ENCODE results near the gene TPO.

- TF ChIP-seq CTCF (IDR thresholded peaks at IDR 0.05; ENCODE audit: poor library complexity, severe bottlenecking) (no peak), POLR2AphosphoS5 (IDR thresholded peaks at IDR 0.05) (no peak), EZH2 (IDR thresholded peaks at IDR 0.05; ENCODE audit: borderline replicate concordance, insufficient read depth, low read length, poor library complexity, severe bottlenecking) (no peak)
These were observed 98.2 kb downstream of the TPO start for GRCh38 chr2:1511455-1511854.
